IPS-11a (cell line): ENCODE measurements around the gene DENND1A.
"Not testable (repeated sequence)": the region's sequence is repeated elsewhere in the genome, so short reads cannot be mapped to it uniquely, and the experiment has no call there.

Experiments used
- H3K4me3 ChIP-seq: one replicate; pipeline ENCODE4 v1.5.1; 2013; ENCODE audit warnings: low read depth, low read length, control low read depth

DENND1A gene

GRCh38 chr9:123925161-123925560 lies 4.8 kb downstream of the DENND1A start:
- no peak overlapping the region for H3K4me3 ChIP-seq

GRCh38 chr9:123924727-123925126 lies 5.2 kb downstream of the DENND1A start:
- no peak overlapping the region for H3K4me3 ChIP-seq

GRCh38 chr9:123923884-123924283 lies 6.0 kb downstream of the DENND1A start:
- no peak overlapping the region for H3K4me3 ChIP-seq

- no peak overlapping the region for H3K4me3 ChIP-seq
Observed at GRCh38 chr9:123923377-123923776, 6.5 kb downstream of the DENND1A start.

GRCh38 chr9:123922911-123923310 lies 7.0 kb downstream of the DENND1A start:
- no peak overlapping the region for H3K4me3 ChIP-seq

GRCh38 chr9:123922431-123922830 lies 7.5 kb downstream of the DENND1A start:
- no peak overlapping the region for H3K4me3 ChIP-seq

- H3K4me3 ChIP-seq: no peak overlapping the region
Observed at GRCh38 chr9:123914517-123915196, 15.3 kb downstream of the DENND1A start.

- no peak overlapping the region for H3K4me3 ChIP-seq
Observed at GRCh38 chr9:123912167-123912897, 17.6 kb downstream of the DENND1A start.

GRCh38 chr9:123911024-123911423 lies 18.9 kb downstream of the DENND1A start:
- H3K4me3 ChIP-seq: no peak overlapping the region

GRCh38 chr9:123909192-123909591 lies 20.7 kb downstream of the DENND1A start:
- not testable (repeated sequence) for H3K4me3 ChIP-seq

GRCh38 chr9:123903550-123903949 lies 26.4 kb downstream of the DENND1A start:
- H3K4me3 ChIP-seq: not testable (repeated sequence)

- H3K4me3 ChIP-seq: no peak overlapping the region
Observed at GRCh38 chr9:123894822-123895221, 35.1 kb downstream of the DENND1A start.

GRCh38 chr9:123893831-123894460 lies 36.0 kb downstream of the DENND1A start:
- no peak overlapping the region for H3K4me3 ChIP-seq

GRCh38 chr9:123893115-123893514 lies 36.8 kb downstream of the DENND1A start:
- no peak overlapping the region for H3K4me3 ChIP-seq

- no peak overlapping the region for H3K4me3 ChIP-seq
Observed at GRCh38 chr9:123887837-123888236, 42.1 kb downstream of the DENND1A start.

- H3K4me3 ChIP-seq: not testable (repeated sequence)
Observed at GRCh38 chr9:123885834-123886233, 44.1 kb downstream of the DENND1A start.

GRCh38 chr9:123883634-123884033 lies 46.3 kb downstream of the DENND1A start:
- H3K4me3 ChIP-seq: no peak overlapping the region

- H3K4me3 ChIP-seq: no peak overlapping the region
Observed at GRCh38 chr9:123881604-123882003, 48.3 kb downstream of the DENND1A start.

- H3K4me3 ChIP-seq: no peak overlapping the region
Observed at GRCh38 chr9:123880420-123880819, 49.5 kb downstream of the DENND1A start.

- no peak overlapping the region for H3K4me3 ChIP-seq
Observed at GRCh38 chr9:123876750-123877149, 53.2 kb downstream of the DENND1A start.

GRCh38 chr9:123872710-123873109 lies 57.2 kb downstream of the DENND1A start:
- H3K4me3 ChIP-seq: no peak overlapping the region

- H3K4me3 ChIP-seq: no peak overlapping the region
Observed at GRCh38 chr9:123871781-123872180, 58.1 kb downstream of the DENND1A start.
